ENCODE data around the gene MSI2.

- TF ChIP-seq CTCF (IDR thresholded peaks at IDR 0.05) (no peak), POLR2A (IDR thresholded peaks at IDR 0.05) (no peak)
Observed at GRCh38 chr17:57377094-57377493, 120.8 kb downstream of the MSI2 start.

All from suprapubic skin (tissue), 3 donors.